GM12875 (cell line): ENCODE results near the gene DEAF1.

Experiments used
- H3K4me3 ChIP-seq: one replicate; pipeline ENCODE4 v1.5.1; 2011; ENCODE audit warnings: low read depth, low read length, control low read depth
- TF ChIP-seq, protein P1 (sequence below): IDR thresholded peaks from 2 replicates; pipeline ENCODE4 v1.5.1; 2011; ENCODE audit warnings: low read depth, mild to moderate bottlenecking, control low read depth, inconsistent platforms, low read length, moderate library complexity, borderline replicate concordance; ENCODE audit not compliant: insufficient read depth

Gene DEAF1

DNA sequence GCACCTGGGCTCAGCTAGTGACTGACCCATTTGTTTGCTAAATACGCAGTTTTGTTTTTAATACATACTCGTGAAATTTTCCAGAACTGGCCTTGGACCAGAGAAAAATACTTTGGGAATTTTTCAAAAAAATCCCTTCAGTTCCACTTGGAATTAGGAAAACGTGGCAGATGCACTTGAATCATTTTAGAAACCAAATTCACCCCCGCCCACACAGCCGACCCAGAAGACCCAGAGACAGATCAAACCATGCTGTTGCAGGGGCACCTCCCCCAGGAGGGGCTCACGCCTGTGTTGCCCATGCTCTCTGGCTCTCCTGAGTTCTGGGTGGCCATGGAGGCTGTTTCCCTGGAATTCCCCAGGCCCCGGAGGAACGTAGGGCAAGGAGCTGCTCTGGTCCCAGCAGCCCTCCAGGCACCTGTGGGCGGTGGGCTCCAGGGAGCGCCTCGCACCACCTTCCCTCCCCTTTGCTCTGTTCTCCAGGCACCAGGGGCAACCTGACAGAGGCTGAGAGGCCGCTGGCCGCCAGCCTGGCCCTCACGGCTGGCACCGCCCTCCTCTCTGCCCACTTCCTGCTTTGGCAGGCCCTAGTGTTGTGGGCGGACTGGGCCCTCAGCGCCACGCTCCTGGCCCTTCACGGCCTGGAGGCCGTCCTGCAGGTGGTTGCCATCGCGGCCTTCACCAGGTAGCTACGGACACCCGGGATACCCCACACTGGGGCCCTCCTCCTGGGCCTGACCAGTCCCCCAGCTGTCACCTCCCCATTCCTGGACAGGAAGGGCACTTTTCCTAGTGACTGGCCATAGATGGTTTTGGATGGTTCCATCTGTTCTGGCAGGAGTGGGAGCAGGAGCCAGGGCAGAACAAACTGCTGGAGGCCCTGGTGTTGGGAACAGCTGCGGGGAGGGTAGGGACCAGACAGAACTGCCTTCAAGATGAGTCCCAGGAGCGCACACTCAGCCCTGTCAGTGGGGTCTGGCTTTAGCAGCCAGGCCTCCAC is 7.7 kb upstream of the DEAF1 start:
- H3K4me3 ChIP-seq: no peak overlapping the region
- TF ChIP-seq, protein P1, sequence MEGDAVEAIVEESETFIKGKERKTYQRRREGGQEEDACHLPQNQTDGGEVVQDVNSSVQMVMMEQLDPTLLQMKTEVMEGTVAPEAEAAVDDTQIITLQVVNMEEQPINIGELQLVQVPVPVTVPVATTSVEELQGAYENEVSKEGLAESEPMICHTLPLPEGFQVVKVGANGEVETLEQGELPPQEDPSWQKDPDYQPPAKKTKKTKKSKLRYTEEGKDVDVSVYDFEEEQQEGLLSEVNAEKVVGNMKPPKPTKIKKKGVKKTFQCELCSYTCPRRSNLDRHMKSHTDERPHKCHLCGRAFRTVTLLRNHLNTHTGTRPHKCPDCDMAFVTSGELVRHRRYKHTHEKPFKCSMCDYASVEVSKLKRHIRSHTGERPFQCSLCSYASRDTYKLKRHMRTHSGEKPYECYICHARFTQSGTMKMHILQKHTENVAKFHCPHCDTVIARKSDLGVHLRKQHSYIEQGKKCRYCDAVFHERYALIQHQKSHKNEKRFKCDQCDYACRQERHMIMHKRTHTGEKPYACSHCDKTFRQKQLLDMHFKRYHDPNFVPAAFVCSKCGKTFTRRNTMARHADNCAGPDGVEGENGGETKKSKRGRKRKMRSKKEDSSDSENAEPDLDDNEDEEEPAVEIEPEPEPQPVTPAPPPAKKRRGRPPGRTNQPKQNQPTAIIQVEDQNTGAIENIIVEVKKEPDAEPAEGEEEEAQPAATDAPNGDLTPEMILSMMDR: no peak

DNA sequence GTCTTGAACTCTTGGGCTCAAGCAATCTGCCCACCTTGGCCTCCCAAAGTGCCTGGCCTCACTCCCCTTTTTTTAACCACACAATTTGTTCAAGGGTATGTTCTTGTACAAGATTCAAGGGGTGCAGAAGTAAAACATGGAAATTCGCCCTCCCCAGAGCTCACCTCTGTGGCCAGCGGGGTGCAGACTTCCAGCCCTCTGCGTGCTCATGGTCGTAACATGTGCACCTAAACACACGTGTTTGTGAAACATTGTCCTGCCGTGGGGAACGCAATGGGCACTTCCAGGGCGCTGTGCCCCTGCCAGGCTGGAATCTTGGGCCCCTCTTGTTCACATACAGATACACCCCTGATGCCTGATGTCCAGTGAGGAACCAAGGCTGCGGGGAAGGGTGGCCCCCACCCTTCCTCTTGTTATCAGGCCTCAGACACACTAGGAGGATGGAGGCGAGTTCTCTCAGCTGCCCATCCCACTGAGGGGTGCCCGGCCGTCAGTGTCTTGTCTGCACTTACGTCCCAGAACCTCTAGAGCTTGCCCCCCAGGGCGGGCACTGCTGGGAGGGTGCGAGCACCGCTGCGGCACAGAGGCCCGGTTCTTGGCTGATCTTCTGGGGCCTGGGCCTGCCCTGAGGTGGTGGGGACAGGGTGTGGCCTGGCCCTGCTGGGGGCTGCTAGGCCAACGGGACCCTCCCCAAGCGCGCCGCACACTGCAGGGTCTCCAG is 6.9 kb upstream of the DEAF1 start:
- TF ChIP-seq, protein P1: no peak
- H3K4me3 ChIP-seq: no peak overlapping the region

DNA sequence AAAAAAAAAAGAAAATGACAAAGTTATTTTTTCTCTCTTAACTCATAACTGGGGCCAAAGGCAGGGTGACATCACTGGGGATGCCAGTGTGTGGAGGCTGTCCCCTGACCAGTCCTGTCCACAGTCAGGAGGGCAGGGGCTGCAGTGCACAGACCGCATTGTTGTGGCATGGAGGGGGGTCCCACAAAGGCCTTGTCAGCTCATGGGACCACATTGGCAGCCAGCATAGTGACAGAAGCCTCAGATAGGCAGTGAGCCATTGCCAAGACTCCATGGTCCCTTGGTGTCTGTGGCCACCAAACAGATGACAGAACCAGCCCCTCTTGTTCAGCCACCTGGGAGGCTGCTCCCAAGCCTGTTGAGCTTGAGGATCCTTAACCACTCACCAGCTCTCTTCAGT is 4.7 kb upstream of the DEAF1 start:
- no peak overlapping the region for H3K4me3 ChIP-seq
- TF ChIP-seq, protein P1: no peak

DNA sequence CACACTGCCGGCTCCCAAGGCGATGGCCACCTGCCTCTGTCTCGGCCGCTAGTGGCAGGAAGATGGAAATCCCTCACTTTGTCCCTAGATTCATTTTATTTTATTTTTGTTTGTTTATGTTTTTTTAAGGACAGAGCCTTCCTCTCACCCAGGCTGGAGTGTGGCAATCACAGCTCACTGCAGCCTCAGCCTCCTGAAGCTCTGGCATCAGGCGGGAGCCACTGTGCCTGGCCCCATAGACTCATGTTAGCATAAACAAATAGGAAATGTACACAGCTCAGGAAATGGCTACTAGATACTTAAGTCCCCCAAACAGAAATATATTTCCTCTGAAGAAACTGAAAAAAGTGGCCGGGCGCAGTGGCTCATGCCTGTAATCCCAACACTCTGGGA is 4.1 kb upstream of the DEAF1 start:
- no peak overlapping the region for H3K4me3 ChIP-seq

DNA sequence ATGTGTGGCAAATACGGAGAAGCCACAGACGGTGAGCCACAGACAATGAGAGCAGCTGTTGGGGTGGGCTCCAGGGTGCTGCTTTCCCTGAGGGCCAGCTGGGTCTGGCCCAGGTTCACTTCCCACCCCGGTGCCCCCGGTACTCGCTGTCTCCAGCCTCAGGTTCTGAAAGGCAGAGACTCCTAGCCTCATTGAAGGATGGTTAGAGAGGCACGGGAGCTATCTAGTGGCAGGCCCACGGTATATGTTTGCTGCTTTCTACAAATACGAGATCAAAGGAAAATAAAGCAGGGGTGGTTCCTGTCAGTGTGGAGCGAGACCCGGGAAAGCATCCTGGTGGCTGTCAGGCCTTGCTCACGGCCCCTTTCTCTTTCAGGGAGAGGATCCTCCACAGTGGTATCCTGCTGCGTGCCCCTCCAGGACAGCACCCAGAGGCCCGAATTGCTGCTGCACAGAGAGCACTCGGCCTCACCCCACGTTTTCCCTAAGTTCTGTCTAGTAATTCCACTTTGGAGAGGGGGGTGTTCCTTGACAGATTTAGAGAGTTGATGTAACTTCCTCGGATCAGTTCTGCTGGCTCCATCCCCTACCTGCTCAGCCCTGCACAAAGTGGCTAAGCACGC is 3.6 kb upstream of the DEAF1 start:
- TF ChIP-seq, protein P1: no peak
- H3K4me3 ChIP-seq: no peak overlapping the region

More for the DNA sequence above, 4.1 kb upstream of the DEAF1 start:
- TF ChIP-seq, protein P1: no peak

DNA sequence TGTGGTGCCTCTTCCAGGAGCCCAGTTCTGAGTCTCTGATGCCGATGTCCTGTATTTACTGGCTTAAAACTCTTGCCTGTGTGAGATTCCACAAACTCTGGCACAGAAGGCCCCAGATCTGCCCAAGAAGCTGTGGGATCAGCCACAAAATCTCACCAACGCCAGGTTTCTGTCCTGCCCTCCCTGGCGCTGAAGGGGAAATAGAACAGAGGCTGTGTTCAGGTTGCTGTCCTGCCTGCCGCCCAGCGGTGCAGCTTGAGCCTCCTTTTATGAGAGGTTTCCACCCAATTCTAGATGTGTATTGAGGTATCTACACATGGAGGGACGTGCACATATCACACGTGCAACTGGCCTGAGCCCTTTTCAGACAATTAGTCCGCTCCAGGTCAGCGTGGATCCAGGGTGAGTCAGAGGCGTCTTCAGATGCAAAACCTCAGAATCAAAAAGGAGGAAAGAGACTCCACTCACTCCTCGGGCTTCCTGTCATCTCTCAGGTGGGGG is 2.8 kb upstream of the DEAF1 start:
- no peak overlapping the region for H3K4me3 ChIP-seq
- TF ChIP-seq, protein P1: no peak
